ENCODE results near the gene FAM184A.

FAM184A gene

DNA sequence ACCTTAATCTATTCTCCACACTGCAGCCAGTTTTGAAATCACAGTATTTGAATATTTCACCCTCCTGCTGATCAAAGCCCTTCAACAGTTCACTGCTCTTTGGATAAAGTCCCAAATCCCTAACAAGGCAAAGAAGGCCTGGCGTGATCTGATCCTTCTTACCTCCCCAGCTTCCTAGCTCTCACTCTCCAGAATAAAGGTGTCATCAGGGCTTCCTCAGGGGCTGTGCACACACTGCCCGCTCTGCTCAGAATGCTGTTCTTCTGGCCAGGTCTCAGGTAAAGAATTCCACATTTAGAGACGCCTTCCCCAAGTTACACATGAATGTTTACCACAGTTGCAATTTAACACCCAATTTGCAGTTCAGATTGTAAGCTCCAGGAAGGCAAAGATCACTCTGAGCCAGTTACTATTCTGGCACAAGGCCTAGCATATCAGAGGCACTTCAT, 84.6 kb downstream of the FAM184A start:
- no peak for DNase-seq
- Mint-ChIP-seq H3K27ac (no peak overlapping the region), H3K36me3 (ENCODE audit: low read depth) (peaks cover 14% of the 10 kb centered on the region), H3K4me1 (ENCODE audit: low read depth) (peaks cover 8% of the 10 kb centered on the region), H3K27me3 (no peaks in the 10 kb centered on the region), H3K9me3 (no peaks in the 10 kb centered on the region), H3K4me3 (no peak overlapping the region)

DNA sequence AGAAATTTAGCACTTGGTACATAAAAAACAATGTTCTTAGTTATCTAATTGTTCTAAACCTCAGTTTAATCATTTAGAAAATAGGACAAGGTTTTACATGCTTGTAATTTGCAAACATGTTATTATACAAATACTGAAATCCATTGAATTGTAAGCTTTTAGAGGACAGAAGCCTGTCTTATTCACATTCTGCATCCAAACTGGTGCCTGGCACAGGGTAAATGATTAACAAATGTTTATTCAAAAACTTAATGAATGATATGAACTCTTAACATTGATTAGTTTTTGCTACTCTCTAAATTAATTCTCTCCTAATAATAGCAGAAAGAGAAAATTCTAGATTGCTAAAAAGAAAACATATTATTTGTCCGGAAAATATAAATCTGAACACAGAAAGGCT, 85.1 kb downstream of the FAM184A start:
- H3K4me3 Mint-ChIP-seq: no peak overlapping the region
- no peaks in the 10 kb centered on the region for H3K9me3 Mint-ChIP-seq
- H3K4me1 Mint-ChIP-seq (ENCODE audit: low read depth): peaks cover 5% of the 10 kb centered on the region
- no peak overlapping the region for H3K27ac Mint-ChIP-seq
- H3K36me3 Mint-ChIP-seq (ENCODE audit: low read depth): peaks cover 10% of the 10 kb centered on the region
- no peaks in the 10 kb centered on the region for H3K27me3 Mint-ChIP-seq
- no peak for DNase-seq

- H3K27me3 Mint-ChIP-seq: no peaks in the 10 kb centered on the region
- H3K27ac Mint-ChIP-seq: no peak overlapping the region
- DNase-seq: no peak
- no peaks in the 10 kb centered on the region for H3K4me1 Mint-ChIP-seq (ENCODE audit: low read depth)
- H3K9me3 Mint-ChIP-seq: no peaks in the 10 kb centered on the region
- H3K4me3 Mint-ChIP-seq: no peak overlapping the region
- H3K36me3 Mint-ChIP-seq (ENCODE audit: low read depth): peaks cover 4% of the 10 kb centered on the region
These were observed 86.2 kb downstream of the FAM184A start for GRCh38 chr6:118992186-118992795.

DNA sequence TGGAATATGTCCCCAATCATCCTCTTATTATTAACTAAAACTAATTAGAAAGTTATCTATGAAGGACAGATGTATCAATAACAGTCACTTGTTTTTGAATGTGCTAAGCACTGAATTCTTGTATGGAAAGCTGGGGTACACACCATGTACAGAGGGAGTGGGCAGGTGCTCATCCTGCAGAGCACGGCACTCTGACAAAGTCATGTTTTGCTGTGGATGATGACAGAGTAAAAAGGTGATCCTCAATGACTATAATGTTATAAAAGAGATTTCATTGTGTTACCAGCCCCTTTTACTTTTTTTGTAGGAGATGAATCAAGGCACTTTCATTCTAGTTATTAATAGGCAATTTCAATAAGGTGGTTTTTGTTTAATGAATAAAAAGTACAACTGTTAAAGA, 92.2 kb downstream of the FAM184A start:
- Mint-ChIP-seq H3K27ac (no peak overlapping the region), H3K9me3 (no peaks in the 10 kb centered on the region), H3K27me3 (no peaks in the 10 kb centered on the region), H3K4me3 (no peak overlapping the region), H3K4me1 (ENCODE audit: low read depth) (peaks cover 2% of the 10 kb centered on the region), H3K36me3 (ENCODE audit: low read depth) (peaks cover 2% of the 10 kb centered on the region)
- no peak for DNase-seq

- no peak for DNase-seq
- H3K36me3 Mint-ChIP-seq (ENCODE audit: low read depth): peaks cover 2% of the 10 kb centered on the region
- H3K27ac Mint-ChIP-seq: no peak overlapping the region
- H3K27me3 Mint-ChIP-seq: no peaks in the 10 kb centered on the region
- no peak overlapping the region for H3K4me3 Mint-ChIP-seq
- H3K9me3 Mint-ChIP-seq: no peaks in the 10 kb centered on the region
- peaks cover 2% of the 10 kb centered on the region for H3K4me1 Mint-ChIP-seq (ENCODE audit: low read depth)
These were observed 93.2 kb downstream of the FAM184A start for GRCh38 chr6:118985123-118985830.

- H3K27ac Mint-ChIP-seq: no peak overlapping the region
- no peak overlapping the region for H3K4me3 Mint-ChIP-seq
- no peaks in the 10 kb centered on the region for H3K9me3 Mint-ChIP-seq
- peaks cover 5% of the 10 kb centered on the region for H3K36me3 Mint-ChIP-seq (ENCODE audit: low read depth)
- DNase-seq: no peak
- peaks cover 2% of the 10 kb centered on the region for H3K4me1 Mint-ChIP-seq (ENCODE audit: low read depth)
- H3K27me3 Mint-ChIP-seq: no peaks in the 10 kb centered on the region
These were observed 94.1 kb downstream of the FAM184A start for GRCh38 chr6:118984342-118984741.

DNA sequence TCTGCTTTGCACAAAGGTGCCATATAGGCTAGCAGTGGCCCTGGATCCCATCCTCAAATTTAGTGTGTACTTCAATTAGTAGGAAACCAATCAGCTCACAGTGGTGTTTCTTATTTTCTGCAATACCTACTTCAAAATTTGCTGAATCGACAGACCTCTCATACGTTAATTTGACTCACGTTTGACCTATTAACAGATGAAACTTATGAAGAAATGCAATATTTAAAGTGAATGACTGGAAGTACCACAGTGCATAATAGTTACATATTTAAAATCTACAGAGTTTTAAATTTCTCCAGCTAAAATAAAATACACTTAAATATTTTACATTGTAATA, 95.9 kb downstream of the FAM184A start:
- Mint-ChIP-seq H3K27ac (no peak overlapping the region), H3K4me3 (no peak overlapping the region), H3K9me3 (no peaks in the 10 kb centered on the region), H3K36me3 (ENCODE audit: low read depth) (peaks cover 20% of the 10 kb centered on the region), H3K27me3 (no peaks in the 10 kb centered on the region), H3K4me1 (ENCODE audit: low read depth) (peaks cover 2% of the 10 kb centered on the region)
- no peak for DNase-seq

GRCh38 chr6:118981884-118982574, 96.4 kb downstream of the FAM184A start:
- H3K27me3 Mint-ChIP-seq: no peaks in the 10 kb centered on the region
- H3K27ac Mint-ChIP-seq: no peak overlapping the region
- no peaks in the 10 kb centered on the region for H3K9me3 Mint-ChIP-seq

DNA sequence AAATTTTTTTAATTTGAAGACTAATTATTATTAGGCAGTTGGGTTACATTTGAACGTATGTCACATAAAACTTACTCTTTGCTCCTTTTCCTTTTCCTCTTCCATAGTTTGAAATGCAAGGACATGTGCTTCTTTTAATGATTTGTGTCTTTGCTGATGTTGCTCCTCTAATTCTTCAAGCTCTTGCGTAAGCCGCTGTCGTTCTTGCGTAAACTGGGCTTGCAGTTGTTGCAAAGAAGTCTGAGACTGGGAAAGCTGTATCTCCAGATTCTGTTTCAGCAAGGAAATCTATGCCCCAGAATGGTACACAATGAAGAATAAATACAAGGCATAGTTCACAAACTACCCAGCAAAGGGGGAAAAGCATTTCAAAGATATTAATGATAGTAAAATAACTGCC, 98.4 kb downstream of the FAM184A start:
- no peaks in the 10 kb centered on the region for H3K4me1 Mint-ChIP-seq (ENCODE audit: low read depth)
- H3K4me3 Mint-ChIP-seq: no peak overlapping the region
- no peaks in the 10 kb centered on the region for H3K27me3 Mint-ChIP-seq
- no peak overlapping the region for H3K27ac Mint-ChIP-seq
- DNase-seq: no peak
- H3K36me3 Mint-ChIP-seq (ENCODE audit: low read depth): peaks cover 32% of the 10 kb centered on the region
- no peaks in the 10 kb centered on the region for H3K9me3 Mint-ChIP-seq

More at GRCh38 chr6:118981884-118982574, 96.4 kb downstream of the FAM184A start:
- Mint-ChIP-seq H3K4me1 (ENCODE audit: low read depth) (peaks cover 2% of the 10 kb centered on the region), H3K36me3 (ENCODE audit: low read depth) (peaks cover 21% of the 10 kb centered on the region), H3K4me3 (no peak overlapping the region)
- no peak for DNase-seq

DNA sequence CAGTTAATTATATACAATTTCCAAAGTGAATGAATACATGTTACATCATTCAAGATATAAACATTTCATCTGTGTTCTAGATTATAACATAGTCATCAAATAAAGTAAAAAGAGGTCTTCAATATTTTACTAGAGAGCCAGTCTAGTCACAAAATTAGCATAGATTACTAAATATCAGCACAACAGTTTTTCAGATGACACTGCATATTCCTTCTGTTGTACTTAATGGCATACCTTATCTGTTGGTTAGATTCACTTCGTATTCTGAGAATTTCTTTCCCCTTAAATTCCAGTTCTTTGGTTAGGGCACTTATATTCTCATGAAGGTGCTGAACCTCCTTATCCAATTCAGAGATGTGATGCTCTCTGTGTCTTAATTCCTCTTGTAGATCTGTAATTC, 103.7 kb downstream of the FAM184A start:
- Mint-ChIP-seq H3K9me3 (no peaks in the 10 kb centered on the region), H3K27ac (no peak overlapping the region), H3K4me1 (ENCODE audit: low read depth) (no peaks in the 10 kb centered on the region), H3K36me3 (ENCODE audit: low read depth) (peaks cover 41% of the 10 kb centered on the region), H3K4me3 (no peak overlapping the region), H3K27me3 (no peaks in the 10 kb centered on the region)
- DNase-seq: no peak

DNA sequence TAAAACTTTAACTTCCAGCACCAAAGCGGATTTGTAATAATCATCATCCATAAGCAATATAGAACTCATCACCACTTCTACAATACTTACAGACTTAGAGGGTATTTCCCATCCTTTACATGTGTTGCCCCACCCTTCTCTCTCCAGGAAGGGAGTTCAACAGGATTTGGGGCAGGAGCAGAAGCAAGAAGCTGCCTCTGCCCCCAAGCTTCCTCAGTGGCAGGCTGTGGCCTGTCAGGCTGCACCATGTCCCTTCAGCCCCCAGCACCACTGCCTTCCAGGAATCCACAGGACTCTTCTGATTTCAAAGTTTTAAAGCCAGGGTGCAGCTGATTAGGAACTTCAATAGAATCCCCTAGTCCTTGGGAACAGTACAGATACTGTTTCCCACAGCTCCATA, 106.8 kb downstream of the FAM184A start:
- Mint-ChIP-seq H3K36me3 (ENCODE audit: low read depth) (peaks cover 21% of the 10 kb centered on the region), H3K27me3 (no peaks in the 10 kb centered on the region)
- no peak for DNase-seq

DNA sequence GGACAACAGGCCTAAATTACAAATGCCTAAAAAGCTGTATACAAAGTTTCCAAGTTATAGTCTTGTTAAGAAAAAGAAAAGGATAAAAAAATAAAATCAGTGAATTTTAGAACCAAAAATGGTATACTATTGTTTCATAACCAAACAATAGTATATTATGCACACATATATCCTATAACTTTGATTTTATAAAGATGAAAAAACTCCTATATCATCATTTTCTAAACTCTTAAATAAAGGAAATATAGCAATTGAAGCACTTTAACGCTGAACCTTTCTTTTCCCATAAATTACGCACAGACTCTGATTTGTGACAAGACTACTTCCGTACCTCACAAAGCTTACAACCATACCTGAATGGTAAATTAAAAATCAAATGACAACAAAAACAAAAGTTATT, 107.6 kb downstream of the FAM184A start:
- no peaks in the 10 kb centered on the region for H3K4me1 Mint-ChIP-seq (ENCODE audit: low read depth)
- H3K36me3 Mint-ChIP-seq (ENCODE audit: low read depth): peaks cover 22% of the 10 kb centered on the region
- DNase-seq: no peak
- no peaks in the 10 kb centered on the region for H3K27me3 Mint-ChIP-seq
- no peak overlapping the region for H3K27ac Mint-ChIP-seq
- no peaks in the 10 kb centered on the region for H3K9me3 Mint-ChIP-seq
- no peak overlapping the region for H3K4me3 Mint-ChIP-seq

More for the DNA sequence above, 106.8 kb downstream of the FAM184A start:
- no peak overlapping the region for H3K4me3 Mint-ChIP-seq
- no peaks in the 10 kb centered on the region for H3K4me1 Mint-ChIP-seq (ENCODE audit: low read depth)
- no peaks in the 10 kb centered on the region for H3K9me3 Mint-ChIP-seq
- H3K27ac Mint-ChIP-seq: no peak overlapping the region

DNA sequence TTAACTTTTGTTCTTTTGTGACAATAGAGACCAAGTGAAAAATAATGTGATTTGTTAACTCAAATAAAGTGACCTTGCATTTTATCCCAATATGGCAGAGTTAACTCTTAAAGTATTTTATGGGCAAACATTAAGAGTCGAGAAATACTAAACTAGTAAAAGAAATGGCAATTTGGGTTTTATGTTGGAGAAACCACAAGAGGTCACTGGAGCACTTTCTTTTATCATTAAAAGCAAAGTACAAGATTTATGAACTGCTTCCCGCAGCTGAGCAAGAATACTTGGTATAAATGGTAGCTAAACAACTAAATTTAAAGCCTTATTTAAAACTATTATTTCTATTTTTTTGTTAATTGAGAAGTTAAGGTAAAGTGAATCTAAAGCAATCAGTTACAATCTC, 110.0 kb downstream of the FAM184A start:
- no peak for DNase-seq
- no peaks in the 10 kb centered on the region for H3K9me3 Mint-ChIP-seq
- no peak overlapping the region for H3K4me3 Mint-ChIP-seq
- H3K27ac Mint-ChIP-seq: no peak overlapping the region
- H3K36me3 Mint-ChIP-seq (ENCODE audit: low read depth): peaks cover 20% of the 10 kb centered on the region
- no peaks in the 10 kb centered on the region for H3K27me3 Mint-ChIP-seq
- H3K4me1 Mint-ChIP-seq (ENCODE audit: low read depth): no peaks in the 10 kb centered on the region

DNA sequence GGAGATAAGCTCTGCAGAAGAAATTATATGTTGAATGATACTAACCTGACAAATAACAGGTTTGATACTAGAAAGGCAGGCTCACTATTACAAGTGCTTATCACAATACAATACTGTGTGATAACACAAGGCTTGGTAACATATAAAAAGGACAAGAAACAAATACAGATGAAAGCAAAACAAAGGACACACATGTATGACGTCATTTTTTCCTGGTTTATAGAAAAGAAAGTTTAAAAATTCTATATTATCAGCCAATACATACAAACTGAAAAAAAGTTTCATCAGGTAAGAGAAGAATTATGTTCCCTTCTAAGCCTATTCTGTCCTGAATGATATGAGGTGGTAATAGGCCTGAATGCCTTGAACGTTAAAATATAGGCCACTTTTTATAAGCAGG, 111.2 kb downstream of the FAM184A start:
- peaks cover 9% of the 10 kb centered on the region for H3K36me3 Mint-ChIP-seq (ENCODE audit: low read depth)
- H3K9me3 Mint-ChIP-seq: no peaks in the 10 kb centered on the region
- no peaks in the 10 kb centered on the region for H3K27me3 Mint-ChIP-seq
- DNase-seq: no peak
- no peaks in the 10 kb centered on the region for H3K4me1 Mint-ChIP-seq (ENCODE audit: low read depth)
- no peak overlapping the region for H3K4me3 Mint-ChIP-seq
- H3K27ac Mint-ChIP-seq: no peak overlapping the region

DNA sequence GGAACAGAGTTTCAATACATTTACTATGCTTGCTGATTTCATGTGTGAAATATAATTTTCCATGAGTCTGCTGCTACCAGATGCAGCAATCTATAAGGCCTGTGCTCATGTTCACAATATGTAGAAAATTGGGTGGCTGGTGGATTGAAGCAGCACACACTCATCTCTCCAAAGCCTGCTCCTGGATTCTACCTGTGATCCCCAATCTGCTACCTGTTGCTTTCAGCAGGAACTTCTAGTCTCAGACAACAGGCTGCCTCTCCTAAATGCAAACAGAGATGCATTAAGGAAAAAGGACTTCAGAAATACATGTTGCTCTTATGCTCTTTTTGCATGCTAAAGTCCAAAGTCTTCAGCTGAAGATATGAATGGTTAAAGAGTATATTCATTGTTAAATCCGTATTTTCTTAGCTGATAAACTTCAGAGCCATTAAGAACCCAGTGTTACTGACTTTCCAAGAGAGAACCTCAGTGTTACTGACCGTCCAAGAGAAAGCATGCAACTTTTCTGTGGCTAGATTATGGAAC, 112.6 kb downstream of the FAM184A start:
- Mint-ChIP-seq H3K27ac (no peak overlapping the region), H3K27me3 (no peaks in the 10 kb centered on the region), H3K9me3 (no peaks in the 10 kb centered on the region), H3K36me3 (ENCODE audit: low read depth) (peaks cover 14% of the 10 kb centered on the region), H3K4me3 (no peak overlapping the region), H3K4me1 (ENCODE audit: low read depth) (no peaks in the 10 kb centered on the region)
- DNase-seq: no peak
